Hepatocyte (in vitro differentiated cells): ENCODE results near the gene FKRP.

Experiments
- CTCF ChIP-seq: fragments of 200-600 bp; sonication (generic); IDR thresholded peaks from 2 replicates; pipeline ENCODE4 v1.5.1; 2016; ENCODE audit warnings: antibody characterized with exemption, mild to moderate bottlenecking; ENCODE audit not compliant: poor library complexity
- EZH2phosphoT487 ChIP-seq: fragments of 200-600 bp; sonication (generic); IDR thresholded peaks from one replicate; pipeline ENCODE4 v1.6.1; 2018; ENCODE audit warnings: antibody characterized with exemption, mild to moderate bottlenecking, low read depth, moderate library complexity; ENCODE audit not compliant: unreplicated experiment, severe bottlenecking

- TF ChIP-seq EZH2phosphoT487 (no peak), CTCF (no peak)
Measured at GRCh38 chr19:46772170-46773017, 26.5 kb downstream of the FKRP start.
